GM20000 (cell line): ENCODE measurements around the gene GPRIN3.

Experiments
- DNase-seq: peaks from one replicate; pipeline ENCODE4 v3.0.0; 2012; ENCODE audit warnings: low spot score
- TF ChIP-seq, protein P1 (sequence below): IDR thresholded peaks from 2 replicates; pipeline ENCODE4 v1.5.1; 2012; ENCODE audit warnings: mild to moderate bottlenecking, control low read depth; ENCODE audit errors: extremely low read depth, missing control alignments

GPRIN3 gene

DNA sequence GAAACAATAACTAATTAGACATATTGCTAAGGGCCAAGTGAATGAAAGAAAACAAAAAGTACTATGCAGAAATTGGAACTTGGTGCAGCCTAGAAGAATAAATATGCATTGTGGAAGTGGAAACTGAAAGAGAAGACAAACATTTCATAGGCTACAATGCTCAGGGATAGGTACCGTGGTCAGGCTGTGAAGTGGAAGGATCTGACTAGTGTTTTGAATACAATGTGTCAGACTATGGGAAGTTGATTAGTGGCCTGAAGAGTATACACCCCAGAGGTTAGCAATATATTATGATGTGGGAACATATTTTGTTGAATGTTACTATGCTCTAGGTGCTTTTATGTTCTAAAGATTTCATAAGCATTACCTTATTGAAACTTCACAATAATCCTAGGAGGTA, 36.8 kb downstream of the GPRIN3 start:
- no peak for DNase-seq
- TF ChIP-seq, protein P1, sequence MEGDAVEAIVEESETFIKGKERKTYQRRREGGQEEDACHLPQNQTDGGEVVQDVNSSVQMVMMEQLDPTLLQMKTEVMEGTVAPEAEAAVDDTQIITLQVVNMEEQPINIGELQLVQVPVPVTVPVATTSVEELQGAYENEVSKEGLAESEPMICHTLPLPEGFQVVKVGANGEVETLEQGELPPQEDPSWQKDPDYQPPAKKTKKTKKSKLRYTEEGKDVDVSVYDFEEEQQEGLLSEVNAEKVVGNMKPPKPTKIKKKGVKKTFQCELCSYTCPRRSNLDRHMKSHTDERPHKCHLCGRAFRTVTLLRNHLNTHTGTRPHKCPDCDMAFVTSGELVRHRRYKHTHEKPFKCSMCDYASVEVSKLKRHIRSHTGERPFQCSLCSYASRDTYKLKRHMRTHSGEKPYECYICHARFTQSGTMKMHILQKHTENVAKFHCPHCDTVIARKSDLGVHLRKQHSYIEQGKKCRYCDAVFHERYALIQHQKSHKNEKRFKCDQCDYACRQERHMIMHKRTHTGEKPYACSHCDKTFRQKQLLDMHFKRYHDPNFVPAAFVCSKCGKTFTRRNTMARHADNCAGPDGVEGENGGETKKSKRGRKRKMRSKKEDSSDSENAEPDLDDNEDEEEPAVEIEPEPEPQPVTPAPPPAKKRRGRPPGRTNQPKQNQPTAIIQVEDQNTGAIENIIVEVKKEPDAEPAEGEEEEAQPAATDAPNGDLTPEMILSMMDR = no peak

DNA sequence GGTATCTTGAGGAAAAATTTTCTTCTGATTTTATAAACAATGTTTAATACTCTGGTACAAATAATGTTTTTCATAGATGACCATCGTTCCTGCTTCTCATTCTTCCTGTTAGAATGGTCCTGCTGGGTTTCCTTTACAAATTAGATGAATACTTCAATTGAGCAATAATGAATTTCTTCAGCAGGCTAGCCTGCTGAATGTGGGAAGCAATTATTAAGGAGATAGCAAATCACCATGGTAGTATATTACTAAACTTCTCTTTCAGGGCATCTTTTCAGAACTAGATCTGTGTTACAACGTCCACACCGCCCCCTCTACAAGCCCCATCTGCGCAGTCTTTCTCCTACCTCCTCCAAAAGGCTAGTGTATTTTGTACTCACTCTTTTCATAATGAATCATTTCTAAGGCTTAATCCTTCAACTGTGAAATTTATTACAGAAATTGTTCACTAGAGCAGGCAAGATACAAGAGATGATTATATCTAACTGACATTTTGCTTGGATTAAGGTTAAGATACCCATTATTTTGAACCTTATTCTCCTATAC, 38.4 kb downstream of the GPRIN3 start:
- TF ChIP-seq, protein P1 = no peak
- no peak for DNase-seq

- no peak for DNase-seq
- TF ChIP-seq, protein P1 = no peak
Observed at GRCh38 chr4:89268679-89269078, 38.9 kb downstream of the GPRIN3 start.

GRCh38 chr4:89267846-89268245, 39.8 kb downstream of the GPRIN3 start:
- TF ChIP-seq, protein P1 = no peak
- DNase-seq = no peak

GRCh38 chr4:89267392-89267791, 40.2 kb downstream of the GPRIN3 start:
- TF ChIP-seq, protein P1 = no peak
- DNase-seq = no peak

- TF ChIP-seq, protein P1 = no peak
- no peak for DNase-seq
Observed at GRCh38 chr4:89266128-89266527, 41.5 kb downstream of the GPRIN3 start.

DNA sequence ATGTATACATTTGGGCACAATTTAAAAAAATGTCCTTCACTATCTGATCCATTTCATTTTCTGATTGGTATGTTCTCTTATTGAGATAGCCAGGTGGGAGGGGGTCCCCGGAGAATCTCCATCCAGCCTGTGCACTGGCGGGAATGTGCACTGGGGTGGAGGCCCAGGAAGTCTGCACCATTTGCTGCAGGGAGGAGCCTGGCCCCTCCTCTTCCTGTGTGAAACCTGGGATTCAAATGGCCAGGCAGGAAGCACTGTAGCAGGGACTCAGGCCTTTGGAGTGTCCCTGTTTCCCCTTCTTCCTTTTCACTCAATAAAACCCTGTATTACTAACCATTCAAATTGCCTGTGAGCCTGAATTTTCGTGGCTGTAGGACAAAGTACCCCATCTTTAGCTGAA, 44.3 kb downstream of the GPRIN3 start:
- no peak for DNase-seq
- TF ChIP-seq, protein P1 = no peak
